GM06990 (cell line): ENCODE results near the gene PSD.
A peak's percentile ranks its signal among the peaks of the same experiment; 100 is the strongest.

ENCODE experiments used
- DNase-seq: peaks from one replicate; pipeline ENCODE4 v3.0.0-alpha.2; 2011; ENCODE audit not compliant: insufficient read length; ENCODE audit errors: extremely low read depth
- H3K27me3 ChIP-seq: replicated peaks from 2 replicates; pipeline ENCODE4 v1.6.0; 2011; ENCODE audit warnings: low read length; ENCODE audit not compliant: control insufficient read depth, insufficient read depth
- H3K36me3 ChIP-seq: 2 replicates; pipeline ENCODE4 v1.5.1; 2011; ENCODE audit warnings: low read length; ENCODE audit not compliant: control insufficient read depth, insufficient read depth
- H3K4me3 ChIP-seq: replicated peaks from 2 replicates; pipeline ENCODE4 v1.5.1; 2011; ENCODE audit warnings: low read depth, mild to moderate bottlenecking, control low read depth, low read length
- TF ChIP-seq, protein P1 (sequence below): IDR thresholded peaks from 2 replicates; pipeline ENCODE4 v1.5.1; 2011; ENCODE audit warnings: low read length, control low read depth, mild to moderate bottlenecking, inconsistent platforms; ENCODE audit not compliant: insufficient read depth, poor library complexity, severe bottlenecking

PSD gene

DNA sequence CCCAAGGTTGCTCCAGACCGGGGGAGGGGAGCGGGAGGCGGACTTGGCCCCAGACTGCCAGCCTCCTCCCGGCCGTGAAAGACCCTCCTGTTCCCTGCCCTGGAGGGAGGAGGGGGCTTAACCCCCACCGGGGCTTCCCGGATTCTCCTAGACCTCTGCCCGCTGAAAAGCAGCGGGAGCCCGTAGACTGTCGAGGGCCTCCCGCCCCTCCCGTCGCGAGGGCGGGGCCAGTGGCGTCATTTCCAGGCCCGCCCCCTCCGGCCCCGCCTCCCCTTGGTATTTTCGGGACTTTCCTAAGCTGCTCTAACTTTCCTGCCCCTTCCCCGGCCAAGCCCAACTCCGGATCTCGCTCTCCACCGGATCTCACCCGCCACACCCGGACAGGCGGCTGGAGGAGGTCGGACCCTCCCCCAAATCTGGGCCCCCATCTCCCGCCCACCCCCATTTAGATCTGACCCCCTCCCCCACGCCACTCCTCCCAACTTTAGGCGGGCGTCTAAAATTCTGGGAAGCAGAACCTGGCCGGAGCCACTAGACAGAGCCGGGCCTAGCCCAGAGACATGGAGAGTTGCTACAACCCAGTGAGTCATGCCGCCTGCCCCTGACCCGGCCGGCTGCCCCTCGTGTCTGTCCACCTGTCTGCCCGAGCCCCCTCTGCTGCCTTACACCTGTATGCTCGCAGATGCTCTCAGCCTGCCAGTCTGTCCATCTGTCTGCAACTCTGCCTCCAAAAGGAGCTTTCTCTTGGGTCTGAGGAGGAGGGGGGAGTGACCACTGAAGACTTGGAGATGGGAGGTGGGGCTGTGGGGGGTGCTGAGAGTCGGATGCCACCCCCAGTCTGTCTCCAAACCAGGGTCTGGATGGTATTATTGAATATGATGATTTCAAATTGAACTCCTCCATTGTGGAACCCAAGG is 22.9 kb downstream of the PSD start, which contains the start of gene NFKB2:
Gene NFKB2 (plus strand): TSS at position 306 of the 917 bp plus-strand sequence. CDS start 255 bp downstream, at position 561.
- Histone ChIP-seq H3K36me3 (peaks cover 29% of the 10 kb centered on the region), H3K27me3 (no peaks in the 10 kb centered on the region), H3K4me3 (peak within 1 kb of the TSS; percentile 95)
- TF ChIP-seq, protein P1, sequence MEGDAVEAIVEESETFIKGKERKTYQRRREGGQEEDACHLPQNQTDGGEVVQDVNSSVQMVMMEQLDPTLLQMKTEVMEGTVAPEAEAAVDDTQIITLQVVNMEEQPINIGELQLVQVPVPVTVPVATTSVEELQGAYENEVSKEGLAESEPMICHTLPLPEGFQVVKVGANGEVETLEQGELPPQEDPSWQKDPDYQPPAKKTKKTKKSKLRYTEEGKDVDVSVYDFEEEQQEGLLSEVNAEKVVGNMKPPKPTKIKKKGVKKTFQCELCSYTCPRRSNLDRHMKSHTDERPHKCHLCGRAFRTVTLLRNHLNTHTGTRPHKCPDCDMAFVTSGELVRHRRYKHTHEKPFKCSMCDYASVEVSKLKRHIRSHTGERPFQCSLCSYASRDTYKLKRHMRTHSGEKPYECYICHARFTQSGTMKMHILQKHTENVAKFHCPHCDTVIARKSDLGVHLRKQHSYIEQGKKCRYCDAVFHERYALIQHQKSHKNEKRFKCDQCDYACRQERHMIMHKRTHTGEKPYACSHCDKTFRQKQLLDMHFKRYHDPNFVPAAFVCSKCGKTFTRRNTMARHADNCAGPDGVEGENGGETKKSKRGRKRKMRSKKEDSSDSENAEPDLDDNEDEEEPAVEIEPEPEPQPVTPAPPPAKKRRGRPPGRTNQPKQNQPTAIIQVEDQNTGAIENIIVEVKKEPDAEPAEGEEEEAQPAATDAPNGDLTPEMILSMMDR = no peak
- DNase-seq = peak; percentile 93

DNA sequence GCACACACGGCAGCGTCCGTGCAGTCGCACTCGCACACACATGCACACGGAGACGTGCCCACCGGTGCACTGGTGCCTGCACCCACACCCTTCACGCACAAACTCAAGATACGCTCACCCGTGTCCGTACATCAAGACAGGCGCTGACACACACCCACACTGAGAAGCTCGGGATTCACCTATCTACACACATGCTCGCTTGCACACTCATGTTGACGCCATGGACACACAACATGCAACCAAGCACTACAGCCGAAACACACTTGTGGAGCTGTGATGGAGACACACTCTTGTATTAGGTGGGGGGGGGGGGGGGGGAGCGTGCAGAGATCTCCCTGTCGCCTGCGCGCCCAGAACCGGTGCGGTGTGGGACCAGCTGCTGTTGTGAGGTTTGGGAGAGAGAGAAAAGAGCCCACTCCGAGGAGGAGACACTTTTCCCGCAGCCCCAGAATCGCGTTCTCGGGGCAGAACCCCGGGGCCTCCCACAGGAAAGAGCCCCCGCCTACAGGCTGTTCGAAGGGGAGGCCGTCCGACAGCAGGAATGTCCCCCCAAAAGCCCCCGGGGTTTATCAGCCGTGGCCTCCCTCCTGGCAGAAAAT is 23.7 kb downstream of the PSD start:
- H3K4me3 ChIP-seq = peak overlapping the region; percentile 95
- TF ChIP-seq, protein P1 = no peak
- DNase-seq = no peak

GRCh38 chr10:102394079-102394800 is 24.3 kb downstream of the PSD start:
- H3K4me3 ChIP-seq = peak overlapping the region; percentile 95
- TF ChIP-seq, protein P1 = peak; percentile 93
- no peaks in the 10 kb centered on the region for H3K27me3 ChIP-seq
- DNase-seq = peak; percentile 99
- H3K36me3 ChIP-seq = peaks cover 18% of the 10 kb centered on the region

More for the DNA sequence above, 23.7 kb downstream of the PSD start:
- H3K36me3 ChIP-seq = peaks cover 21% of the 10 kb centered on the region
- no peaks in the 10 kb centered on the region for H3K27me3 ChIP-seq

- H3K27me3 ChIP-seq = no peaks in the 10 kb centered on the region
- TF ChIP-seq, protein P1 = no peak
- H3K36me3 ChIP-seq = peaks cover 18% of the 10 kb centered on the region
- no peak for DNase-seq
- H3K4me3 ChIP-seq = peak overlapping the region; percentile 95
Observed at GRCh38 chr10:102393411-102394078, 25.0 kb downstream of the PSD start.

GRCh38 chr10:102392306-102392705 is 26.3 kb downstream of the PSD start:
- H3K36me3 ChIP-seq = peaks cover 8% of the 10 kb centered on the region
- H3K4me3 ChIP-seq = no peak overlapping the region
- DNase-seq = no peak

More at GRCh38 chr10:102392306-102392705, 26.3 kb downstream of the PSD start:
- no peaks in the 10 kb centered on the region for H3K27me3 ChIP-seq
- TF ChIP-seq, protein P1 = no peak
